ENCODE data around the gene LIMA1. TPM values are rescaled to one million over a fixed set of nuclear protein-coding genes. Genes with fewer than 3 reads are reported as not detected.
"Not testable (repeated sequence)": the region's sequence is repeated elsewhere in the genome, so short reads cannot be mapped to it uniquely, and the experiment has no call there.

Gene LIMA1
- total RNA-seq, 2 donors from 2014 or later = 48.8 to 53.4 TPM

GRCh38 chr12:50297027-50297426 is 13.7 kb upstream of the LIMA1 start:
- intact Hi-C loops (cut with DNase I) = no loop called here
- Histone ChIP-seq H3K9me3 (no peaks in the 10 kb centered on the region), H3K4me1 (peaks cover 5% of the 10 kb centered on the region), H3K27me3 (no peaks in the 10 kb centered on the region), H3K4me3 (no peak overlapping the region), H3K36me3 (replicated peaks in 1 of 2; ENCODE audit: insufficient read depth in 1 of 2, low read depth in 2 of 2) (no peaks in the 10 kb centered on the region), H3K27ac (peak overlapping the region in 2 of 4 donors; percentile 56 to 79)
- TF ChIP-seq POLR2A (IDR thresholded peaks at IDR 0.05) (no peak), CTCF (IDR thresholded peaks at IDR 0.05) (no peak)
- ATAC-seq (peak; percentile 62), DNase-seq (no peak)
- WGBS, 2 donors = 58 to 64% methylated on average over 3 of the region's 3 CpGs

- no peak for DNase-seq
- Histone ChIP-seq H3K27ac (peak overlapping the region in 2 of 4 donors; percentile 56 to 79), H3K9me3 (no peaks in the 10 kb centered on the region), H3K4me3 (no peak overlapping the region), H3K4me1 (peaks cover 5% of the 10 kb centered on the region), H3K36me3 (replicated peaks in 1 of 2; ENCODE audit: insufficient read depth in 1 of 2, low read depth in 2 of 2) (no peaks in the 10 kb centered on the region), H3K27me3 (no peaks in the 10 kb centered on the region)
- TF ChIP-seq CTCF (IDR thresholded peaks at IDR 0.05) = no peak
- no peak for TF ChIP-seq POLR2A (IDR thresholded peaks at IDR 0.05)
- intact Hi-C loops (cut with DNase I) = no loop called here
- no peak for ATAC-seq
- WGBS, 2 donors = 92 to 93% methylated on average over 6 of the region's 6 CpGs
Measured at GRCh38 chr12:50296554-50296953, 13.2 kb upstream of the LIMA1 start.

GRCh38 chr12:50291377-50291776 is 8.1 kb upstream of the LIMA1 start:
- no peak overlapping the region for H3K27ac ChIP-seq
- WGBS, 2 donors = 96 to 100% methylated on average over 1 of the region's 1 CpG

GRCh38 chr12:50290692-50291091 is 7.4 kb upstream of the LIMA1 start:
- H3K36me3 ChIP-seq (replicated peaks in 1 of 2; ENCODE audit: insufficient read depth in 1 of 2, low read depth in 2 of 2); intact Hi-C loops (cut with DNase I); ATAC-seq; H3K27me3 ChIP-seq; H3K27ac ChIP-seq; H3K4me3 ChIP-seq; DNase-seq; H3K4me1 ChIP-seq; H3K9me3 ChIP-seq: not testable (repeated sequence)
- WGBS, 2 donors = 91 to 96% methylated on average over 3 of the region's 3 CpGs

More at GRCh38 chr12:50291377-50291776, 8.1 kb upstream of the LIMA1 start:
- intact Hi-C loops (cut with DNase I) = no loop called here
- no peaks in the 10 kb centered on the region for H3K9me3 ChIP-seq
- no peaks in the 10 kb centered on the region for H3K4me1 ChIP-seq
- TF ChIP-seq CTCF (IDR thresholded peaks at IDR 0.05) = no peak
- no peak for TF ChIP-seq POLR2A (IDR thresholded peaks at IDR 0.05)
- no peaks in the 10 kb centered on the region for H3K27me3 ChIP-seq
- H3K4me3 ChIP-seq = no peak overlapping the region
- H3K36me3 ChIP-seq (replicated peaks in 1 of 2; ENCODE audit: insufficient read depth in 1 of 2, low read depth in 2 of 2) = no peaks in the 10 kb centered on the region
- DNase-seq (no peak), ATAC-seq (no peak)

- Histone ChIP-seq H3K27ac (no peak overlapping the region), H3K4me1 (peaks cover 19% of the 10 kb centered on the region), H3K27me3 (no peaks in the 10 kb centered on the region), H3K4me3 (no peak overlapping the region), H3K9me3 (no peaks in the 10 kb centered on the region), H3K36me3 (replicated peaks in 1 of 2; ENCODE audit: insufficient read depth in 1 of 2, low read depth in 2 of 2) (no peaks in the 10 kb centered on the region)
- intact Hi-C loops (cut with DNase I) = no loop called here
- ATAC-seq (no peak), DNase-seq (no peak)
- WGBS, 2 donors = 95 to 96% methylated on average over 7 of the region's 7 CpGs
- TF ChIP-seq CTCF (IDR thresholded peaks at IDR 0.05) = no peak
- no peak for TF ChIP-seq POLR2A (IDR thresholded peaks at IDR 0.05)
Measured at GRCh38 chr12:50287271-50287670, 4.0 kb upstream of the LIMA1 start.

Measured in body of pancreas (tissue), 4 donors.